ENCODE measurements around the gene CCR9. TPM values are rescaled to one million over a fixed set of nuclear protein-coding genes. Genes with fewer than 3 reads are reported as not detected.

The CCR9 gene
- total and polyA plus RNA-seq, 10 of the 15 experiments (the other 5 are each of a cell fraction or from before 2014, with no cell fraction given): 0.05 to 3.9 (median 2.4) TPM

DNA sequence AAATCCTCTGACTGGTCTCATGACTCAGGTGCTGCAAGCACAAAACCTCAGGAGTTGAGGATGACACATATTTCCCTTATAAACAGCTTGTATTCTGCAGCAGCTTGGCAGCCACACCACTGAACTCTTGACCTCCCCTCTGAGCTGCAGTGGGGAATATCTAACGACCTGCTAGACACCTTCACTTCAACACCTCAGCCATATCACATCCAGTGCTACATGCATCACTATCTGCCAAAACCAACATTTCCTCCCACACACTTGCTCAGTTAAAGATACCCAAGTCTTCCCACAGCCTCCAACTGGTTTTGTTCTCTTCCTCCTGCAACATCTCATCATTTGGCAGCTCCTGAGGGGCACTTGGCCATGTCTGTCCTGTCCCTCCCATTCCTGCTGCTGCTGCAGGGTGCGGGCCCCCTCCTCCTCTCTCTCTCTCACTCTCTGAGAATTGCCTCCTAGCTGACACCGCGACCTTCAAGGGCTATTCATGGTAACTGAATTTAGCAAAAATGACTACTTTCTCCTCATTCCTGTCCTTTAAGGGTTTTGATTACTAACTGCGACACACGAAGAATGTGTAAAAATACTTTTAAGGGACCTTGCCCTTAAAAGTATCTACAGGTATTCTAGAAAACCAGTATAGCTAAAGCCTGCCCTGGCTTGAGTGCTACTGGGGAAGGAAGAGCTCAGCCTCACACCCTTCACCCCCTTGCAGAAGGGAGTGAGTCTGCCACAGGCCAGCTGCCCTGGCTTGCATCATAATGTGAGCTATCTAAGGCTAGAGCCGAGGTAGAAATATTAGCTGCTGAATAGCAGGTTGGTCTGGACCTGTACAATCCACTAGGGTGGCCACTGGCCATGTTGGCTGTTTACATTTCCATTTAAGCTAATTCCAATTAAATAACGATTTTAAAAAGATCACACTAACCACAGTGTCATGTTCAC lies 5.0 kb upstream of the CCR9 start (continued):
- TF ChIP-seq, protein P1, sequence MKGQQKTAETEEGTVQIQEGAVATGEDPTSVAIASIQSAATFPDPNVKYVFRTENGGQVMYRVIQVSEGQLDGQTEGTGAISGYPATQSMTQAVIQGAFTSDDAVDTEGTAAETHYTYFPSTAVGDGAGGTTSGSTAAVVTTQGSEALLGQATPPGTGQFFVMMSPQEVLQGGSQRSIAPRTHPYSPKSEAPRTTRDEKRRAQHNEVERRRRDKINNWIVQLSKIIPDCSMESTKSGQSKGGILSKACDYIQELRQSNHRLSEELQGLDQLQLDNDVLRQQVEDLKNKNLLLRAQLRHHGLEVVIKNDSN (IDR thresholded peaks at IDR 0.05; ENCODE audit: borderline replicate concordance, extremely low read length, insufficient read depth, low read depth, low read length): no peak
- TF ChIP-seq SUZ12 (IDR thresholded peaks at IDR 0.05; ENCODE audit: unreplicated experiment) (no peak), ZNF207 (IDR thresholded peaks at IDR 0.05; ENCODE audit: borderline replicate concordance) (no peak), GABPA (IDR thresholded peaks at IDR 0.05; ENCODE audit: low read depth) (no peak), EZH2 (IDR thresholded peaks at IDR 0.05; ENCODE audit: borderline replicate concordance, control insufficient read depth, low read depth, low read length) (no peak), HDGF (IDR thresholded peaks at IDR 0.05) (no peak; the same call in none of the 2 replicates), TAF1 (IDR thresholded peaks at IDR 0.05; ENCODE audit: borderline replicate concordance, low read depth, low read length) (peak; percentile 47; the same call in 1 of the 2 replicates), CHD1 (IDR thresholded peaks at IDR 0.05; ENCODE audit: low read depth, low read length) (no peak), KAT2A (conservative IDR thresholded peaks at IDR 0.05; ENCODE audit: control insufficient read depth, low read depth, low read length) (no peak)
